ENCODE results near the gene UST. TPM values are rescaled to one million over a fixed set of nuclear protein-coding genes. Genes with fewer than 3 reads are reported as not detected.

UST gene
- total RNA-seq, 5 donors from 2014 or later (not counting 1 experiment from before 2014, with no cell fraction given): 1.9 to 5.3 (median 3.0) TPM

GRCh38 chr6:149060985-149061760 is 314.3 kb downstream of the UST start:
- 95% methylated on average over 8 of the region's 12 CpGs for WGBS (ENCODE audit: insufficient coverage)
- H3K36me3 Mint-ChIP-seq: no peaks in the 10 kb centered on the region

GRCh38 chr6:149061930-149062329 is 315.1 kb downstream of the UST start:
- no peak overlapping the region for H3K4me3 ChIP-seq (ENCODE audit: control insufficient read depth in 1 of 2, extremely low read depth in 1 of 2, low read length in 1 of 2)
- H3K36me3 ChIP-seq (ENCODE audit: control insufficient read depth in 2 of 2, extremely low read depth in 1 of 2, insufficient read depth in 1 of 2, low read length in 1 of 2): no peaks in the 10 kb centered on the region
- no peak overlapping the region for H3K27ac Mint-ChIP-seq
- no peak overlapping the region for H3K27ac ChIP-seq (ENCODE audit: low read length)
- peaks cover 41 to 63% (median 43%) of the 10 kb centered on the region in 3 donors for H3K4me1 Mint-ChIP-seq
- H3K4me1 ChIP-seq (ENCODE audit: control insufficient read depth in 1 of 2, extremely low read depth in 1 of 2, insufficient read depth in 2 of 2, low read length in 2 of 2): peaks cover 14 to 36% of the 10 kb centered on the region in 2 experiments
- ChIA-PET POLR2A (interaction anchor here in 1 of 2 donors (0.7 kb wide), 1 partner anchor 8 kb away, joined by 3 read pairs; no protein-coding TSS in a partner anchor), CTCF (interaction anchor here in 1 of 2 donors (1.0 kb wide), 1 partner anchor 19 kb away, joined by 3 read pairs; no protein-coding TSS in a partner anchor)
- H3K9me3 Mint-ChIP-seq: no peaks in the 10 kb centered on the region
- WGBS (ENCODE audit: insufficient coverage): no CpG with 5 or more reads among the region's 2 CpGs
- H3K9me3 ChIP-seq: no peaks in the 10 kb centered on the region
- no peaks in the 10 kb centered on the region for H3K27me3 Mint-ChIP-seq
- no peak for ATAC-seq (replicated peaks in 1 of 4)
- no peak overlapping the region for H3K4me3 Mint-ChIP-seq
- H3K27me3 ChIP-seq (replicated peaks in 1 of 2; ENCODE audit: control insufficient read depth in 2 of 2, extremely low read depth in 1 of 2, insufficient read depth in 2 of 2, low read length in 1 of 2): no peaks in the 10 kb centered on the region
- no peak for DNase-seq
- no peaks in the 10 kb centered on the region for H3K36me3 Mint-ChIP-seq

More at GRCh38 chr6:149060985-149061760, 314.3 kb downstream of the UST start:
- Mint-ChIP-seq H3K27me3 (no peaks in the 10 kb centered on the region), H3K9me3 (no peaks in the 10 kb centered on the region), H3K4me1 (peaks cover 33 to 57% (median 36%) of the 10 kb centered on the region in 3 donors), H3K27ac (peak overlapping the region; percentile 88 to 90), H3K4me3 (peak overlapping the region; percentile 59 to 72 (median 64))
- CTCF ChIA-PET: no interaction called here
- Histone ChIP-seq H3K36me3 (ENCODE audit: control insufficient read depth in 2 of 2, extremely low read depth in 1 of 2, insufficient read depth in 1 of 2, low read length in 1 of 2) (no peaks in the 10 kb centered on the region), H3K9me3 (no peaks in the 10 kb centered on the region), H3K4me1 (ENCODE audit: control insufficient read depth in 1 of 2, extremely low read depth in 1 of 2, insufficient read depth in 2 of 2, low read length in 2 of 2) (peaks cover 12 to 29% of the 10 kb centered on the region in 2 experiments), H3K27ac (ENCODE audit: low read length) (peak overlapping the region; percentile 71), H3K27me3 (replicated peaks in 1 of 2; ENCODE audit: control insufficient read depth in 2 of 2, extremely low read depth in 1 of 2, insufficient read depth in 2 of 2, low read length in 1 of 2) (no peaks in the 10 kb centered on the region), H3K4me3 (ENCODE audit: control insufficient read depth in 1 of 2, extremely low read depth in 1 of 2, low read length in 1 of 2) (no peak overlapping the region)
- POLR2A ChIA-PET: no interaction called here
- no peak for DNase-seq
- no peak for ATAC-seq (replicated peaks in 1 of 4)

GRCh38 chr6:149062653-149063348 is 316.0 kb downstream of the UST start:
- ChIA-PET POLR2A (interaction anchor here (0.7 kb wide), 2 partner anchors 9 to 32 kb away, joined by 3 read pairs; no protein-coding TSS in a partner anchor), CTCF (interaction anchor here (0.6 to 1.1 kb wide), 4 partner anchors 18 to 765 kb away, joined by 3 read pairs; no protein-coding TSS in a partner anchor)
- Mint-ChIP-seq H3K27ac (peak overlapping the region in 1 of 2 donors; percentile 23), H3K4me1 (peaks cover 45 to 69% (median 50%) of the 10 kb centered on the region in 3 donors), H3K4me3 (no peak overlapping the region), H3K27me3 (no peaks in the 10 kb centered on the region), H3K9me3 (no peaks in the 10 kb centered on the region), H3K36me3 (no peaks in the 10 kb centered on the region)
- Histone ChIP-seq H3K36me3 (ENCODE audit: control insufficient read depth in 2 of 2, extremely low read depth in 1 of 2, insufficient read depth in 1 of 2, low read length in 1 of 2) (no peaks in the 10 kb centered on the region), H3K9me3 (no peaks in the 10 kb centered on the region), H3K4me1 (ENCODE audit: control insufficient read depth in 1 of 2, extremely low read depth in 1 of 2, insufficient read depth in 2 of 2, low read length in 2 of 2) (peaks cover 16 to 37% of the 10 kb centered on the region in 2 experiments), H3K27me3 (replicated peaks in 1 of 2; ENCODE audit: control insufficient read depth in 2 of 2, extremely low read depth in 1 of 2, insufficient read depth in 2 of 2, low read length in 1 of 2) (no peaks in the 10 kb centered on the region), H3K4me3 (ENCODE audit: control insufficient read depth in 1 of 2, extremely low read depth in 1 of 2, low read length in 1 of 2) (no peak overlapping the region), H3K27ac (ENCODE audit: low read length) (no peak overlapping the region)
- no CpG with 5 or more reads among the region's 5 CpGs for WGBS (ENCODE audit: insufficient coverage)
- DNase-seq (no peak), ATAC-seq (replicated peaks in 1 of 4) (no peak)

GRCh38 chr6:149063468-149063867 is 316.6 kb downstream of the UST start:
- peak overlapping the region in 1 of 2 donors; percentile 58 for H3K27ac Mint-ChIP-seq
- ATAC-seq (replicated peaks in 1 of 4): no peak
- Histone ChIP-seq H3K4me3 (ENCODE audit: control insufficient read depth in 1 of 2, extremely low read depth in 1 of 2, low read length in 1 of 2) (no peak overlapping the region), H3K9me3 (no peaks in the 10 kb centered on the region), H3K27ac (ENCODE audit: low read length) (no peak overlapping the region), H3K36me3 (ENCODE audit: control insufficient read depth in 2 of 2, extremely low read depth in 1 of 2, insufficient read depth in 1 of 2, low read length in 1 of 2) (no peaks in the 10 kb centered on the region), H3K27me3 (replicated peaks in 1 of 2; ENCODE audit: control insufficient read depth in 2 of 2, extremely low read depth in 1 of 2, insufficient read depth in 2 of 2, low read length in 1 of 2) (no peaks in the 10 kb centered on the region), H3K4me1 (ENCODE audit: control insufficient read depth in 1 of 2, extremely low read depth in 1 of 2, insufficient read depth in 2 of 2, low read length in 2 of 2) (peaks cover 16 to 37% of the 10 kb centered on the region in 2 experiments)
- CTCF ChIA-PET: interaction anchor here in 1 of 2 donors (0.6 to 1.1 kb wide), 3 partner anchors 368 to 765 kb away, joined by 3 read pairs; no protein-coding TSS in a partner anchor
- DNase-seq: no peak
- peaks cover 45 to 68% (median 50%) of the 10 kb centered on the region in 3 donors for H3K4me1 Mint-ChIP-seq
- no peaks in the 10 kb centered on the region for H3K27me3 Mint-ChIP-seq
- WGBS (ENCODE audit: insufficient coverage): 88% methylated on average over 1 of the region's 3 CpGs
- H3K4me3 Mint-ChIP-seq: no peak overlapping the region
- H3K9me3 Mint-ChIP-seq: no peaks in the 10 kb centered on the region
- no peaks in the 10 kb centered on the region for H3K36me3 Mint-ChIP-seq
- POLR2A ChIA-PET: interaction anchor here in 1 of 2 donors (0.7 kb wide), 1 partner anchor 31 kb away, joined by 3 read pairs; no protein-coding TSS in a partner anchor

- ChIA-PET CTCF (interaction anchor here in 1 of 2 donors (1.1 kb wide), 1 partner anchor 367 kb away, joined by 3 read pairs; no protein-coding TSS in a partner anchor), POLR2A (interaction anchor here in 1 of 2 donors (0.7 kb wide), 1 partner anchor 302 kb away, joined by 3 read pairs; no protein-coding TSS in a partner anchor)
- Mint-ChIP-seq H3K27ac (peak overlapping the region; percentile 44 to 58), H3K4me1 (peaks cover 45 to 66% (median 52%) of the 10 kb centered on the region in 3 donors), H3K27me3 (no peaks in the 10 kb centered on the region), H3K36me3 (no peaks in the 10 kb centered on the region), H3K4me3 (no peak overlapping the region), H3K9me3 (no peaks in the 10 kb centered on the region)
- no peaks in the 10 kb centered on the region for H3K27me3 ChIP-seq (replicated peaks in 1 of 2; ENCODE audit: control insufficient read depth in 2 of 2, extremely low read depth in 1 of 2, insufficient read depth in 2 of 2, low read length in 1 of 2)
- no peak overlapping the region for H3K27ac ChIP-seq (ENCODE audit: low read length)
- ATAC-seq (replicated peaks in 1 of 4) (no peak), DNase-seq (no peak)
- H3K4me1 ChIP-seq (ENCODE audit: control insufficient read depth in 1 of 2, extremely low read depth in 1 of 2, insufficient read depth in 2 of 2, low read length in 2 of 2): peaks cover 16 to 37% of the 10 kb centered on the region in 2 experiments
- no peaks in the 10 kb centered on the region for H3K36me3 ChIP-seq (ENCODE audit: control insufficient read depth in 2 of 2, extremely low read depth in 1 of 2, insufficient read depth in 1 of 2, low read length in 1 of 2)
- 90% methylated on average over 2 of the region's 5 CpGs for WGBS (ENCODE audit: insufficient coverage)
- no peak overlapping the region for H3K4me3 ChIP-seq (ENCODE audit: control insufficient read depth in 1 of 2, extremely low read depth in 1 of 2, low read length in 1 of 2)
- no peaks in the 10 kb centered on the region for H3K9me3 ChIP-seq
Observed at GRCh38 chr6:149064001-149064659, 317.3 kb downstream of the UST start.

- peaks cover 44 to 61% (median 47%) of the 10 kb centered on the region in 3 donors for H3K4me1 Mint-ChIP-seq
- Histone ChIP-seq H3K4me3 (ENCODE audit: control insufficient read depth in 1 of 2, extremely low read depth in 1 of 2, low read length in 1 of 2) (no peak overlapping the region), H3K27me3 (replicated peaks in 1 of 2; ENCODE audit: control insufficient read depth in 2 of 2, extremely low read depth in 1 of 2, insufficient read depth in 2 of 2, low read length in 1 of 2) (no peaks in the 10 kb centered on the region), H3K36me3 (ENCODE audit: control insufficient read depth in 2 of 2, extremely low read depth in 1 of 2, insufficient read depth in 1 of 2, low read length in 1 of 2) (no peaks in the 10 kb centered on the region), H3K9me3 (no peaks in the 10 kb centered on the region), H3K27ac (ENCODE audit: low read length) (no peak overlapping the region), H3K4me1 (ENCODE audit: control insufficient read depth in 1 of 2, extremely low read depth in 1 of 2, insufficient read depth in 2 of 2, low read length in 2 of 2) (peaks cover 16 to 35% of the 10 kb centered on the region in 2 experiments)
- CTCF ChIA-PET: no interaction called here
- H3K4me3 Mint-ChIP-seq: no peak overlapping the region
- ATAC-seq (replicated peaks in 1 of 4): no peak
- no peaks in the 10 kb centered on the region for H3K36me3 Mint-ChIP-seq
- POLR2A ChIA-PET: interaction anchor here in 1 of 2 donors (0.7 kb wide), 1 partner anchor 302 kb away, joined by 3 read pairs; no protein-coding TSS in a partner anchor
- no peak for DNase-seq
- no peaks in the 10 kb centered on the region for H3K27me3 Mint-ChIP-seq
- H3K9me3 Mint-ChIP-seq: no peaks in the 10 kb centered on the region
- WGBS (ENCODE audit: insufficient coverage): 97% methylated on average over 5 of the region's 7 CpGs
- peak overlapping the region in 1 of 2 donors; percentile 44 for H3K27ac Mint-ChIP-seq
Observed at GRCh38 chr6:149064660-149065015, 317.8 kb downstream of the UST start.

All from T-cell (primary cell).